ENCODE measurements around the gene FOXN4.

The FOXN4 gene

DNA sequence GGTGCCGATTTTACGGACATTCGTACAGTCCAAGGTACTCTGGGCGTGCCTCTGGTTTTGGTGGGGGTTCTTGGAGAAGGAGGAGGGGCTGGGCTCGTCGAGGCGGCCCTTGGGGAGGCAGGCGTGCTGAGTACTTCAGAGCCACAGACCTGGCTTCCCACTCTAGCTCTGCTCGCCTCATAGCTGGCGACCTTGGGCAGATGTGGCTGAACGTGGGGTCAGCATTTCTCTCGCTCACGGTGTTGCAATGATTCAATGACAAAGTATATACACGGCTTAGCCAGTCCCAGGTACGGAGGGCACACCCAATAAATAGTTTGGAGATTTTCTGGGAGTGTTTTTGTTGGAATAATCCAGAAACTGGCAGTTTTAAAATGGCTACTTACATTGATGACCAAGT is 75.1 kb downstream of the FOXN4 start:
- no peak overlapping the region for H3K4me3 ChIP-seq (ENCODE audit: low read depth in 1 of 2, low read length in 2 of 2)
- no peaks in the 10 kb centered on the region for H3K27me3 ChIP-seq (ENCODE audit: control insufficient read depth in 1 of 2, insufficient read depth in 2 of 2, low read length in 2 of 2)
- H3K9me3 ChIP-seq (ENCODE audit: low read length): no peaks in the 10 kb centered on the region
- no peaks in the 10 kb centered on the region for H3K4me1 ChIP-seq (ENCODE audit: insufficient read depth, low read length)
- peaks cover 89% of the 10 kb centered on the region for H3K36me3 ChIP-seq (ENCODE audit: insufficient read depth, low read length)
- no peak overlapping the region for H3K9ac ChIP-seq (ENCODE audit: low read length)
- H3K27ac ChIP-seq (ENCODE audit: low read depth, low read length): no peak overlapping the region

DNA sequence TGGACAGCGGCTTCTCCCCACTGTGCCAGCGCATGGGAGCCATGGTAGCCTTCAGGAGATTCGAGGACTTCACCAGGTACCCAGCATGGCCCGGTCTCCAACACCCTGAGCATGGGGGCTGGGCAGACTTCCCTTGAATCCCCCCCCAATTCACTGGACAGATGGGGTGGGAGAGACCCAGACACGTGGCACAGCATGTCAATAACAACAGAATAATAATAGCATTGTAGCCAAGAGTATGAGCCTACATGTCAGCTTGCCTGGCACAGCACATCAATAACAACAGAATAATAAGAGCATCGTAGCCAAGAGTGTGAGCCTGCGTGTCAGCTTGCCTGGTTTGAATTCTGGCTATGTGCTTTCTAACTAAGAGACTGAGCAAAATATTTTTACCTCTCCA is 76.4 kb downstream of the FOXN4 start:
- no peak overlapping the region for H3K9ac ChIP-seq (ENCODE audit: low read length)
- H3K9me3 ChIP-seq (ENCODE audit: low read length): no peaks in the 10 kb centered on the region
- H3K4me1 ChIP-seq (ENCODE audit: insufficient read depth, low read length): no peaks in the 10 kb centered on the region
- no peak overlapping the region for H3K4me3 ChIP-seq (ENCODE audit: low read depth in 1 of 2, low read length in 2 of 2)
- H3K27me3 ChIP-seq (ENCODE audit: control insufficient read depth in 1 of 2, insufficient read depth in 2 of 2, low read length in 2 of 2): no peaks in the 10 kb centered on the region
- H3K36me3 ChIP-seq (ENCODE audit: insufficient read depth, low read length): peaks cover 93% of the 10 kb centered on the region
- no peak overlapping the region for H3K27ac ChIP-seq (ENCODE audit: low read depth, low read length)

DNA sequence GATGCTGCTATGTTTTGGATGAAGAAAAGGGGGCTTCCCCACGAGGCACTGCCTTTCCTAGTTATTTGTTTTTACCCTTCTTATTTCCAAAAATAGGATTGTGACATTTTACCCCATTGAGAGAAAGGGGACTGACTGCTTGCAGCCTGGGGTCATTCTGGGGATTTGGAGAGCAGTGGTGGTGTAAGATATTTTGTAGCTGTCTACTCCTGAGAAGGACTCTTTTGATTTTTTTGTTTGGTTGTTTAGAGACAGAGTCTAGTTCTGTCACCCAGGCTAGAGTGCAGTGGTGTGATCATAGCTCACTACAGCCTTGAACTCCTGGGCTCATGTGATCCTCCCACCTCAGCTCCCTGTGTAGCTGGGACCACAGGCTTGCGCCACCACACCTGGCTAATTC is 78.9 kb downstream of the FOXN4 start:
- Histone ChIP-seq H3K36me3 (ENCODE audit: insufficient read depth, low read length) (peaks cover 80% of the 10 kb centered on the region), H3K9ac (ENCODE audit: low read length) (no peak overlapping the region), H3K4me1 (ENCODE audit: insufficient read depth, low read length) (no peaks in the 10 kb centered on the region), H3K4me3 (ENCODE audit: low read depth in 1 of 2, low read length in 2 of 2) (no peak overlapping the region), H3K27ac (ENCODE audit: low read depth, low read length) (no peak overlapping the region), H3K27me3 (ENCODE audit: control insufficient read depth in 1 of 2, insufficient read depth in 2 of 2, low read length in 2 of 2) (no peaks in the 10 kb centered on the region), H3K9me3 (ENCODE audit: low read length) (no peaks in the 10 kb centered on the region)

DNA sequence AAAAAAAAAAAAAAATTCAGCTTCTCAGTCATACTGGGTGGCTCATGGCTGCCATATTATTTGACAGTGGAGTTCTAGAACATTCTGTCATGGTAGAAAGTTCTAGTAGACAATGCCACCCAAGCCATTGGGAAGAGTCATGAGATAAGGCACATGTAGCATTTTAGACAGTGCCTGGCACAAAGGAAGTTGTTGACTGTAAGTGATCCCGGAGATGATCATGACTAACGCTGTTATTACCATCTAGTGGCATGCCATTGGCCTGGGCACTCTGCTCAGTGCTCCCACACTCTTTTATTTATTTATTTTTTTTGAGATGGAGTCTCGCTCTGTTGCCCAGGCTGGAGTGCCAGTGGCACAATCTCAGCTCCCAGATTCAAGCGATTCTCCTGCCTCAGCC is 80.4 kb downstream of the FOXN4 start:
- Histone ChIP-seq H3K36me3 (ENCODE audit: insufficient read depth, low read length) (peaks cover 82% of the 10 kb centered on the region), H3K4me3 (ENCODE audit: low read depth in 1 of 2, low read length in 2 of 2) (no peak overlapping the region), H3K9ac (ENCODE audit: low read length) (no peak overlapping the region), H3K27ac (ENCODE audit: low read depth, low read length) (no peak overlapping the region), H3K4me1 (ENCODE audit: insufficient read depth, low read length) (no peaks in the 10 kb centered on the region), H3K27me3 (ENCODE audit: control insufficient read depth in 1 of 2, insufficient read depth in 2 of 2, low read length in 2 of 2) (no peaks in the 10 kb centered on the region), H3K9me3 (ENCODE audit: low read length) (no peaks in the 10 kb centered on the region)

Data from muscle layer of colon (tissue), 2 donors.